Fibroblast of mammary gland (primary cell): ENCODE measurements around the gene MAIP1.
A peak's percentile ranks its signal among the peaks of the same experiment; 100 is the strongest.
"Not testable (repeated sequence)": the region's sequence is repeated elsewhere in the genome, so short reads cannot be mapped to it uniquely, and the experiment has no call there.

Experiments
- DNase-seq: peaks from one replicate; pipeline ENCODE4 v3.0.0-alpha.2; 2010; ENCODE audit warnings: low read depth
- H3K4me3 ChIP-seq: 2 replicates; pipeline ENCODE4 v1.5.1; 2011; ENCODE audit warnings: low read depth, mild to moderate bottlenecking, low read length, moderate library complexity; ENCODE audit not compliant: control insufficient read depth
- TF ChIP-seq, protein P1 (sequence below): conservative IDR thresholded peaks from 2 replicates; pipeline ENCODE4 v1.5.1; 2011; ENCODE audit warnings: low read depth, low read length, inconsistent platforms; ENCODE audit not compliant: control insufficient read depth, insufficient read depth

MAIP1 gene, protein sequence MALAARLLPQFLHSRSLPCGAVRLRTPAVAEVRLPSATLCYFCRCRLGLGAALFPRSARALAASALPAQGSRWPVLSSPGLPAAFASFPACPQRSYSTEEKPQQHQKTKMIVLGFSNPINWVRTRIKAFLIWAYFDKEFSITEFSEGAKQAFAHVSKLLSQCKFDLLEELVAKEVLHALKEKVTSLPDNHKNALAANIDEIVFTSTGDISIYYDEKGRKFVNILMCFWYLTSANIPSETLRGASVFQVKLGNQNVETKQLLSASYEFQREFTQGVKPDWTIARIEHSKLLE

DNA sequence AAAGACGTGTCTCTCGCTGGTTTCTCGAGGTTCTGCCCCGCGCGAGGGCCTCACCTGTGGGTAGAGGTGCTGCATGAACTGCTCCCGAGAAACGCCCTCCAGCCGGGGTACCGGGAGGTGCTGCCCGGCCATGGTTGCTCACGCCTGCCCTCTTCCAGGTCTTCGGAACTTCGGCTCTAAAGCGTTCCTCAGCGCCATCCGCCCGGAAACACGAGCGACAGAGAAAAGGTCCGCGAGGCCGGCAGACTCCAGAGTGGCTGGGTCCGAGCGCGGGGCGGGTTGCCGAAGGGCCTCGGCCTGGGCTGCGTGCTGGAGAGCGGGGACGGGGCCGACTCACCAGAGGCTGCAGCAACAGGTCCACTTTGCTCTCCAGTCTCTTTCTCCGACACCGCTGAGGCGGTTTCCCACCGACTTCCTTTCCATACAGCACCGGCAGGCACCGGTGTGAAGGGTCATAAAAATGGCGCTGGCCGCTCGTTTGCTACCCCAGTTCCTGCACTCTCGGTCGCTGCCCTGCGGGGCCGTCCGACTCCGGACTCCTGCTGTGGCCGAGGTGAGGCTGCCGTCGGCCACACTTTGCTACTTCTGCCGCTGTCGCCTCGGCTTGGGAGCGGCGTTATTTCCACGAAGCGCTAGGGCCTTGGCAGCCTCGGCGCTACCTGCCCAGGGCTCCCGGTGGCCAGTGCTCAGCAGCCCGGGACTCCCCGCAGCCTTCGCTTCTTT, at the start of gene MAIP1, which contains the start of gene TYW5:
Gene MAIP1 (plus strand): TSS at position 244 of the 723 bp plus-strand sequence. CDS start 217 bp downstream, at position 461.
Gene TYW5 (minus strand): TSS at position 153 of the 723 bp plus-strand sequence. CDS start 21 bp downstream, at position 132.
- TF ChIP-seq, protein P1, sequence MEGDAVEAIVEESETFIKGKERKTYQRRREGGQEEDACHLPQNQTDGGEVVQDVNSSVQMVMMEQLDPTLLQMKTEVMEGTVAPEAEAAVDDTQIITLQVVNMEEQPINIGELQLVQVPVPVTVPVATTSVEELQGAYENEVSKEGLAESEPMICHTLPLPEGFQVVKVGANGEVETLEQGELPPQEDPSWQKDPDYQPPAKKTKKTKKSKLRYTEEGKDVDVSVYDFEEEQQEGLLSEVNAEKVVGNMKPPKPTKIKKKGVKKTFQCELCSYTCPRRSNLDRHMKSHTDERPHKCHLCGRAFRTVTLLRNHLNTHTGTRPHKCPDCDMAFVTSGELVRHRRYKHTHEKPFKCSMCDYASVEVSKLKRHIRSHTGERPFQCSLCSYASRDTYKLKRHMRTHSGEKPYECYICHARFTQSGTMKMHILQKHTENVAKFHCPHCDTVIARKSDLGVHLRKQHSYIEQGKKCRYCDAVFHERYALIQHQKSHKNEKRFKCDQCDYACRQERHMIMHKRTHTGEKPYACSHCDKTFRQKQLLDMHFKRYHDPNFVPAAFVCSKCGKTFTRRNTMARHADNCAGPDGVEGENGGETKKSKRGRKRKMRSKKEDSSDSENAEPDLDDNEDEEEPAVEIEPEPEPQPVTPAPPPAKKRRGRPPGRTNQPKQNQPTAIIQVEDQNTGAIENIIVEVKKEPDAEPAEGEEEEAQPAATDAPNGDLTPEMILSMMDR, result no peak

DNA sequence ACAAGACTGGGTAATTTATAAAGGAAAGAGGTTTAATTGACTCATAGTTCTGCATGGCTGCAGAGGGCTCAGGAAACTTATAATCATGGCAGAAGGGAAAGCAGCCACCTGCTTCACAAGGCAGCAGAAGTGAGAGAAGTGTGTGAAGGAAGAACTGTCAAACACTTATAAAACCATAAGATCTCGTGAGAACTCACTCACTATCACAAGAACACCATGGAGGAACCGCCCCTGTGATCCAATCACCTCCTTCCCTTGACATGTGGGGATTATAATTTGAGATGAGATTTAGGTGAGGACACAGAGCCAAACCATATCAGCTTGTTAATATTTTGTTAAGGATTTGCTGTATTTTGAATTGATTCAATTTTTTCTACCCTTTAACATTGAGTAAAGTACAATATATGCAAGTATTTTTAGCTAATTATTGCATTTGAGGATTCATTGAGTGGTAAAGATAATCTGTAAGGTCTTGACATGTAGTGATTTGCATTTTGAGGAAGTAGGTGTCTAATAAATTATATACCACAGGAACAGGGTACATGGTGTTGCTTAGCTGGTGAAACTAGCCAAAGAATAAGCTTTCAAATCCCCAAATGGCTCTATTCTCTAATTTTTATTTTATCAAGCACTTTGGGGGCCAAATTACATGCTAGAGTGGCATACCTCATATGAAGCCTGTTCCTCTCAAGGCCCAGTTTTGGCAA, 48.2 kb upstream of the MAIP1 start:
- DNase-seq, result no peak
- H3K4me3 ChIP-seq, result no peak overlapping the region
- TF ChIP-seq, protein P1, result no peak

More for the DNA sequence above, at the start of gene MAIP1, which contains the start of gene TYW5:
- peak; percentile 80 for DNase-seq
- peak within 1 kb of the TSS; percentile 81 for H3K4me3 ChIP-seq

DNA sequence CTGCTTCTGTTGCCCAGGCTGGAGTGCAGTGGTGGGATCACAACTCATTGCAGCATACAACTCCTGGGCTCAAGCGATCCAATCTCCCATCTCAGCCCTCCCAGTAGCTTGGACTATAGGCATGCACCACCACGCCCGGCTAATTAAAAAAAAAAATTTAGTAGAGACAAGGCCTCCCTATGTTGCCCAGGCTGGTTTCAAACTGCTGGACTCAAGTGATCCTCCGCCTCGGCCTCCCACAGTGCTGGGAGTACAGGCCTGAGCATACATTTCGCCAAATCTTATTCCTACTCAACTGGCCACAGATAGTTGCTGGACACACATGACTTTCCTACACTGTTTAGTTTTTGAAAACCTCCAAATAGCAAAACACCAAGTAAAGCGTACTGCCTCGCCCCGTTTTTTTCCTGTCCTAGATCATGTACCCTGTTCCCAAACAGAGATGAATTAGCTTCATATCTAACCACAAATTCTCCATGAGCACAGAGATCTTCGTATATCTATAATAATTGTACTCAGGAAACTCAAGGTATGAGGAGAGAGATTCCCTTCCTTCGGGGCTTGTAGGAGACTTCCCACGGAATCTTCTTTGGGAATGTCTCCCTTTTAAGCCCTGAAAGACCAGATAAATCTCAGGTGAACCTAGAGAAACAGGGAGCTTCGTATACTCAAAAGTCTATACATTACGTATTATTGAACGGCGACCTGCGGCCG, 44.9 kb upstream of the MAIP1 start:
- peak; percentile 6 for DNase-seq
- peak overlapping the region; percentile 54 for H3K4me3 ChIP-seq
- TF ChIP-seq, protein P1, result no peak

DNA sequence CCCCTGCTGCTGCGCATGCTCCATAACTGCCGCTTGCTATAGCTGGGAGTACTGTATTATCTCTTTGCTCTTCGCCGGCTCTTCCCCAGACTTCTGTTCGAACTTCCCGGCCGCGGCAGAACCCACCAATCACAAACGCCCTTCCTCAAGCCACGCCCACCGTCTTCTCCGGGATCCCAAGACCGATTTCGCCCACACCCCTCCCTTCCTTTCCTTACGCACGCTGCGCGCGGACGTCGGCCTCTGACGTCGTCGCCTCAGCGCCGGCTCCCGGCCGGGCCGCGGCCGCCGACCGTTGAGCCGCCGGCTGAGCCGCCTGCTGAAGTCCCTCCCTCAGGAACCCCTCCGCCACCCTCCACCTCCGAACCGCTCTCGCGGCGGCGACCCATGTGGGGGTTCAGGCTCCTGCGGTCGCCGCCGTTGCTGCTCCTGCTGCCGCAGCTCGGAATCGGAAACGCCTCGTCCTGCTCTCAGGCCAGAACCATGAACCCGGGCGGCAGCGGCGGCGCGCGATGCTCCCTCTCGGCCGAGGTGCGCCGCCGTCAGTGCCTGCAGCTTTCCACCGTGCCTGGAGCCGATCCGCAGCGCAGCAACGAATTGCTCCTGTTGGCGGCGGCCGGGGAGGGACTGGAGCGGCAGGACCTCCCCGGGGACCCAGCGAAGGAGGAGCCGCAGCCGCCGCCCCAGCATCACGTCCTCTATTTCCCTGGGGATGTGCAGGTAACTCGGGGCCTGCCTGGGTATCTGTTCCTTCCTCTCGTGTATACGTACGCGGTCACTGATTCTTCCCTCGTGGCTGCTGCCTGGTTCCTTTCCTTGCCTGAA, 44.1 kb upstream of the MAIP1 start, which contains the start of gene C2orf69:
Gene C2orf69 (plus strand): TSS at position 242 of the 825 bp plus-strand sequence. CDS start 146 bp downstream, at position 388.
- TF ChIP-seq, protein P1, result no peak

DNA sequence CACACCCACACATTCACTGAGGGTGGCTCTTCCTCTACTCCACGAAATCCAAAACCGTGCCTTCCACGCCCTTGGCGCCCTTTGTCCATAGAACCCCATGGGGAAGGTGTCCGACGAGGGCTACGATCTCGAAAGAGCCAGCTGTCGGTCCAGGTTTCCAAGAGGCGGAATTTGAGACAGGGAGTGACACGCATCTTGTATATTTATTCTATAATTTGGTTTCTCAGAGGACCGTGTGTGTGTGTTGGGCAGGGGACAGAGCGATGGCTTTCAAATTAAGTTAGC, 43.6 kb upstream of the MAIP1 start:
- no peak for DNase-seq
- H3K4me3 ChIP-seq, result peak overlapping the region; percentile 87
- TF ChIP-seq, protein P1, result no peak

More for the DNA sequence above, 44.1 kb upstream of the MAIP1 start, which contains the start of gene C2orf69:
- H3K4me3 ChIP-seq, result peak within 1 kb of the TSS; percentile 87
- peak; percentile 98 for DNase-seq

DNA sequence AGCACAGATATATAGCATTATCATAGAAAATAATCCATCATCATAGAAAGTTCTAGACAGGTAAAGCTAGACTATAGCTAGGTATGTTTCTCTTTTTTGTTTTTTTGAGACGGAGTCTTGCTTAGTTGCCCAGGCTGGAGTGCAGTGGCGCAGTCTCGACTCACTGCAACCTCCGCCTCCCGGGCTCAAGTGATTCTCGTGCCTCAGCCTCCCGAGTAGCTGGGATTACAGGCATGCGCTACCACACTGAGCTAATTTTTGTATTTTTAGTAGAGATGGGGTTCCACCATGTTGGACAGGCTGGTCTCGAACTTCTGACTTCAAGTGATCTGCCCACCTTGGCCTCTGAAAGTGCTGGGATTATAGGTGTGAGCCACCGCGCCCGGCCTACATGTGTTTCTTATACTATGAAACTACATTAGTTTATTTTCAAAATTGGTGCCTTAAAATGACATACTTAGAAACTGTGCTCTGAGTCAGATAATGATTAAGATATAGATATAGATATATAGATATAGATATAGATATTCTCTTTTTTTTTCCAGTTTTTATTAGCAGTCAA, 42.7 kb upstream of the MAIP1 start:
- H3K4me3 ChIP-seq, result peak overlapping the region; percentile 87
- DNase-seq, result not testable (repeated sequence)
